Stimulated activated CD8-positive, alpha-beta memory T cell treated with anti-CD3 and anti-CD28 coated beads, Interleukin-12 subunit alpha, Interleukin-12 subunit beta, amount 100 ng/mL, for 1 hour (primary cell): ENCODE data around the gene DEFB128.

ENCODE experiments used
- DNase-seq: peaks from one replicate; pipeline ENCODE4 v3.0.0-alpha.2; 2020; ENCODE audit warnings: low read depth

DEFB128 gene

GRCh38 chr20:152131-152530 lies 37.4 kb downstream of the DEFB128 start:
- DNase-seq, result no peak

GRCh38 chr20:145877-146276 lies 43.6 kb downstream of the DEFB128 start:
- no peak for DNase-seq

GRCh38 chr20:142290-142689 lies 47.2 kb downstream of the DEFB128 start, which contains the start of gene DEFB126:
Gene DEFB126 (plus strand): TSS chr20:142590. CDS start chr20:142629, 39 bp downstream.
- DNase-seq, result no peak
